ENCODE data around the gene MUC3A.
"Not testable (repeated sequence)": the region's sequence is repeated elsewhere in the genome, so short reads cannot be mapped to it uniquely, and the experiment has no call there.

Gene MUC3A

GRCh38 chr7:100923616-100924015, 25.7 kb upstream of the MUC3A start:
- H3K4me3 Mint-ChIP-seq; H3K4me1 Mint-ChIP-seq; H3K27ac Mint-ChIP-seq; ATAC-seq (ENCODE audit: low read depth); H3K36me3 Mint-ChIP-seq; H3K9me3 Mint-ChIP-seq; DNase-seq (ENCODE audit: low spot score in 2 of 2): not testable (repeated sequence)
- peaks cover 13% of the 10 kb centered on the region for H3K27me3 Mint-ChIP-seq

- H3K36me3 Mint-ChIP-seq = peaks cover 3% of the 10 kb centered on the region
- peaks cover 4% of the 10 kb centered on the region for H3K27me3 Mint-ChIP-seq
- no peak overlapping the region for H3K4me3 Mint-ChIP-seq
- ATAC-seq (ENCODE audit: low read depth) (no peak), DNase-seq (ENCODE audit: low spot score in 2 of 2) (no peak)
- H3K27ac Mint-ChIP-seq = no peak overlapping the region
- H3K4me1 Mint-ChIP-seq = peaks cover 2% of the 10 kb centered on the region
- H3K9me3 Mint-ChIP-seq = peaks cover 7% of the 10 kb centered on the region
These were observed 19.5 kb upstream of the MUC3A start for GRCh38 chr7:100929808-100930174.

- H3K4me1 Mint-ChIP-seq = peaks cover 2% of the 10 kb centered on the region
- H3K27me3 Mint-ChIP-seq = peaks cover 4% of the 10 kb centered on the region
- no peak for ATAC-seq (ENCODE audit: low read depth)
- no peak overlapping the region for H3K27ac Mint-ChIP-seq
- no peak for DNase-seq (ENCODE audit: low spot score in 2 of 2)
- no peak overlapping the region for H3K4me3 Mint-ChIP-seq
- H3K9me3 Mint-ChIP-seq = peaks cover 7% of the 10 kb centered on the region
- peaks cover 3% of the 10 kb centered on the region for H3K36me3 Mint-ChIP-seq
These were observed 15.6 kb upstream of the MUC3A start for GRCh38 chr7:100933734-100934133.

GRCh38 chr7:100935381-100935780, 14.0 kb upstream of the MUC3A start:
- DNase-seq (ENCODE audit: low spot score in 2 of 2); ATAC-seq (ENCODE audit: low read depth); H3K4me1 Mint-ChIP-seq; H3K27me3 Mint-ChIP-seq; H3K27ac Mint-ChIP-seq; H3K4me3 Mint-ChIP-seq; H3K36me3 Mint-ChIP-seq; H3K9me3 Mint-ChIP-seq: not testable (repeated sequence)

GRCh38 chr7:100936167-100936566, 13.2 kb upstream of the MUC3A start:
- not testable (repeated sequence) for H3K9me3 Mint-ChIP-seq; H3K36me3 Mint-ChIP-seq; H3K4me1 Mint-ChIP-seq; H3K27ac Mint-ChIP-seq; H3K27me3 Mint-ChIP-seq; H3K4me3 Mint-ChIP-seq; ATAC-seq (ENCODE audit: low read depth); DNase-seq (ENCODE audit: low spot score in 2 of 2)

- Mint-ChIP-seq H3K4me3 (no peak overlapping the region), H3K9me3 (no peaks in the 10 kb centered on the region), H3K27me3 (peaks cover 11% of the 10 kb centered on the region), H3K27ac (no peak overlapping the region), H3K4me1 (no peaks in the 10 kb centered on the region), H3K36me3 (no peaks in the 10 kb centered on the region)
- DNase-seq (ENCODE audit: low spot score in 2 of 2) (no peak), ATAC-seq (ENCODE audit: low read depth) (no peak)
These were observed 7.1 kb upstream of the MUC3A start for GRCh38 chr7:100942045-100942774.

- Mint-ChIP-seq H3K27me3 (peaks cover 11% of the 10 kb centered on the region), H3K9me3 (no peaks in the 10 kb centered on the region), H3K36me3 (no peaks in the 10 kb centered on the region)
These were observed 5.6 kb upstream of the MUC3A start for GRCh38 chr7:100943693-100944092.

GRCh38 chr7:100944138-100944537, 5.2 kb upstream of the MUC3A start:
- no peaks in the 10 kb centered on the region for H3K4me1 Mint-ChIP-seq
- H3K4me3 Mint-ChIP-seq = no peak overlapping the region
- no peak for DNase-seq (ENCODE audit: low spot score in 2 of 2)
- no peaks in the 10 kb centered on the region for H3K9me3 Mint-ChIP-seq
- no peak overlapping the region for H3K27ac Mint-ChIP-seq
- ATAC-seq (ENCODE audit: low read depth) = no peak
- no peaks in the 10 kb centered on the region for H3K36me3 Mint-ChIP-seq
- peaks cover 12% of the 10 kb centered on the region for H3K27me3 Mint-ChIP-seq

More at GRCh38 chr7:100943693-100944092, 5.6 kb upstream of the MUC3A start:
- Mint-ChIP-seq H3K27ac (no peak overlapping the region), H3K4me3 (no peak overlapping the region), H3K4me1 (no peaks in the 10 kb centered on the region)
- ATAC-seq (ENCODE audit: low read depth) = no peak
- DNase-seq (ENCODE audit: low spot score in 2 of 2) = no peak

GRCh38 chr7:100946111-100946510, 3.2 kb upstream of the MUC3A start:
- DNase-seq (ENCODE audit: low spot score in 2 of 2) (no peak), ATAC-seq (ENCODE audit: low read depth) (no peak)
- H3K27me3 Mint-ChIP-seq = peaks cover 18% of the 10 kb centered on the region

GRCh38 chr7:100946766-100947365, 2.5 kb upstream of the MUC3A start:
- ATAC-seq (ENCODE audit: low read depth) (no peak), DNase-seq (ENCODE audit: low spot score in 2 of 2) (no peak)
- H3K27ac Mint-ChIP-seq = no peak overlapping the region
- no peaks in the 10 kb centered on the region for H3K4me1 Mint-ChIP-seq
- H3K36me3 Mint-ChIP-seq = no peaks in the 10 kb centered on the region
- H3K27me3 Mint-ChIP-seq = peaks cover 18% of the 10 kb centered on the region
- no peak overlapping the region for H3K4me3 Mint-ChIP-seq
- H3K9me3 Mint-ChIP-seq = no peaks in the 10 kb centered on the region

More at GRCh38 chr7:100946111-100946510, 3.2 kb upstream of the MUC3A start:
- H3K36me3 Mint-ChIP-seq = no peaks in the 10 kb centered on the region
- no peak overlapping the region for H3K4me3 Mint-ChIP-seq
- no peaks in the 10 kb centered on the region for H3K9me3 Mint-ChIP-seq
- no peaks in the 10 kb centered on the region for H3K4me1 Mint-ChIP-seq
- H3K27ac Mint-ChIP-seq = no peak overlapping the region

GRCh38 chr7:100947792-100948191, 1.5 kb upstream of the MUC3A start:
- no peak for DNase-seq (ENCODE audit: low spot score in 2 of 2)
- H3K4me1 Mint-ChIP-seq = no peaks in the 10 kb centered on the region
- H3K27me3 Mint-ChIP-seq = peaks cover 18% of the 10 kb centered on the region
- no peak overlapping the region for H3K27ac Mint-ChIP-seq
- no peaks in the 10 kb centered on the region for H3K9me3 Mint-ChIP-seq
- H3K36me3 Mint-ChIP-seq = no peaks in the 10 kb centered on the region
- no peak for ATAC-seq (ENCODE audit: low read depth)
- H3K4me3 Mint-ChIP-seq = no peak overlapping the region

GRCh38 chr7:100949933-100950443, 654 bp downstream of the MUC3A start:
- Mint-ChIP-seq H3K27me3 (peaks cover 15% of the 10 kb centered on the region), H3K4me3 (no peak overlapping the region), H3K36me3 (no peaks in the 10 kb centered on the region)

GRCh38 chr7:100951172-100951571, 1.8 kb downstream of the MUC3A start:
- no peaks in the 10 kb centered on the region for H3K9me3 Mint-ChIP-seq
- ATAC-seq (ENCODE audit: low read depth) (no peak), DNase-seq (ENCODE audit: low spot score in 2 of 2) (no peak)

More at GRCh38 chr7:100949933-100950443, 654 bp downstream of the MUC3A start:
- Mint-ChIP-seq H3K27ac (no peak overlapping the region), H3K9me3 (no peaks in the 10 kb centered on the region), H3K4me1 (no peaks in the 10 kb centered on the region)
- ATAC-seq (ENCODE audit: low read depth) (no peak), DNase-seq (ENCODE audit: low spot score in 2 of 2) (no peak)

GRCh38 chr7:100951888-100952560, 2.7 kb downstream of the MUC3A start:
- H3K4me1 Mint-ChIP-seq = no peaks in the 10 kb centered on the region
- peaks cover 8% of the 10 kb centered on the region for H3K27me3 Mint-ChIP-seq
- H3K4me3 Mint-ChIP-seq = no peak overlapping the region
- H3K9me3 Mint-ChIP-seq = no peaks in the 10 kb centered on the region
- H3K36me3 Mint-ChIP-seq = no peaks in the 10 kb centered on the region
- no peak for DNase-seq (ENCODE audit: low spot score in 2 of 2)
- no peak overlapping the region for H3K27ac Mint-ChIP-seq
- no peak for ATAC-seq (ENCODE audit: low read depth)

More at GRCh38 chr7:100951172-100951571, 1.8 kb downstream of the MUC3A start:
- Mint-ChIP-seq H3K36me3 (no peaks in the 10 kb centered on the region), H3K4me3 (no peak overlapping the region), H3K4me1 (no peaks in the 10 kb centered on the region), H3K27me3 (peaks cover 10% of the 10 kb centered on the region), H3K27ac (no peak overlapping the region)

Measured in memory B cell (primary cell).